CD4-positive, alpha-beta T cell (primary cell): ENCODE measurements around the gene TRIM13. TPM values are rescaled to one million over a fixed set of nuclear protein-coding genes. Genes with fewer than 3 reads are reported as not detected.

Source experiments
- ATAC-seq: fragments of 200-7000 bp; cut with Tn5 transposase; one replicate; pipeline ENCODE4 v1.10.0; 2022; ENCODE audit warnings: mild to moderate bottlenecking; ENCODE audit not compliant: poor library complexity
- CTCF ChIA-PET: fragments of 350-600 bp; sonication (Branson Sonifier 250); formaldehyde crosslinking; loops from one replicate; lab custom pipeline; 2021; ENCODE audit warnings: antibody characterized with exemption, inconsistent platforms; lab: Charles Lee
- POLR2A ChIA-PET: fragments of 350-600 bp; sonication (Branson Sonifier 250); formaldehyde crosslinking; loops from one replicate; lab custom pipeline; 2021; ENCODE audit warnings: antibody characterized with exemption, inconsistent platforms; lab: Charles Lee
- DNase-seq, 14 experiments: peaks; one replicate each; pipeline ENCODE4 v3.0.0-alpha.2; 2013 to 2020; ENCODE audit warnings: mixed read lengths in 2 of 14
- H3K27ac ChIP-seq, 2 donors: one replicate each; pipeline versions ENCODE4 v1.5.1 to v1.7.0; 2013; ENCODE audit warnings: low read length in 2 of 2, low read depth in 1 of 2, mild to moderate bottlenecking in 1 of 2
- H3K27me3 ChIP-seq, 2 experiments: 1 replicate in 1 of 2; 2 replicates in 1 of 2; pipeline versions ENCODE4 v1.6.1 to v1.7.0; 2013; ENCODE audit warnings: low read length in 2 of 2, control low read depth in 1 of 2, mild to moderate bottlenecking in 1 of 2, moderate library complexity in 1 of 2; ENCODE audit not compliant: insufficient read depth in 2 of 2, control insufficient read depth in 1 of 2
- H3K36me3 ChIP-seq: one replicate; pipeline ENCODE4 v1.6.1; 2013; ENCODE audit warnings: low read length, control low read depth; ENCODE audit not compliant: insufficient read depth
- H3K4me1 ChIP-seq: one replicate; pipeline ENCODE4 v1.6.1; 2013; ENCODE audit warnings: low read length, control low read depth; ENCODE audit not compliant: insufficient read depth
- H3K4me3 ChIP-seq: one replicate; pipeline ENCODE4 v1.5.1; 2013; ENCODE audit warnings: mild to moderate bottlenecking, low read length, moderate library complexity
- H3K9me3 ChIP-seq, 2 experiments: 1 replicate in 1 of 2; 2 replicates in 1 of 2; pipeline versions ENCODE4 v1.6.1 to v1.7.0; 2013; ENCODE audit warnings: low read length in 2 of 2, mild to moderate bottlenecking in 2 of 2, control low read depth in 1 of 2, moderate library complexity in 1 of 2; ENCODE audit not compliant: control insufficient read depth in 1 of 2, insufficient read depth in 1 of 2
- H3K27ac Mint-ChIP-seq: one replicate; pipeline ENCODE4 v1.8.0; 2020; ENCODE audit warnings: mixed read lengths
- H3K27me3 Mint-ChIP-seq: one replicate; pipeline ENCODE4 v1.8.0; 2021; ENCODE audit warnings: mixed read lengths
- H3K36me3 Mint-ChIP-seq: one replicate; pipeline ENCODE4 v1.8.0; 2021; ENCODE audit warnings: low read depth, mixed read lengths
- H3K4me1 Mint-ChIP-seq: one replicate; pipeline ENCODE4 v1.8.0; 2021; ENCODE audit warnings: low read depth, mixed read lengths
- H3K4me3 Mint-ChIP-seq: one replicate; pipeline ENCODE4 v1.8.0; 2020; ENCODE audit warnings: mild to moderate bottlenecking, mixed read lengths
- H3K9me3 Mint-ChIP-seq: one replicate; pipeline ENCODE4 v1.8.0; 2020; ENCODE audit warnings: mixed read lengths
- CTCF ChIP-seq: fragments of 200-600 bp; IDR thresholded peaks from one replicate; pipeline ENCODE4 v1.8.0; 2022; ENCODE audit warnings: antibody characterized with exemption, mild to moderate bottlenecking
- intact Hi-C, 2 experiments: fragments of 100-400 bp; cut with DNase I in 1 of 2; cut with micrococcal nuclease in 1 of 2; formaldehyde crosslinking; loops; one replicate each; pipeline versions ENCODE4 v1.15.1 to v1.9.0; 2023 to 2025; cut with DNase I, micrococcal nuclease
- total RNA-seq, 174 experiments: library from RNA in 2 of 174; stranded (reverse) in 2 of 174; gene quantifications; one replicate each; pipeline ENCODE4 v1.2.3 and lab custom pipeline; 2021 to 2026

TRIM13 gene
- total RNA-seq, 2 experiments from 2014 or later = 32.5 to 32.9 TPM

GRCh38 chr13:50037788-50038187 is 40.9 kb downstream of the TRIM13 start:
- ChIA-PET POLR2A (no interaction called here), CTCF (interaction anchor here (1.2 kb wide), 1 partner anchor 12 kb away, joined by 3 read pairs; no protein-coding TSS in a partner anchor)
- Mint-ChIP-seq H3K27ac (no peak overlapping the region), H3K9me3 (no peaks in the 10 kb centered on the region), H3K27me3 (no peaks in the 10 kb centered on the region), H3K4me1 (no peaks in the 10 kb centered on the region), H3K4me3 (no peak overlapping the region), H3K36me3 (peaks cover 4% of the 10 kb centered on the region)
- no peaks in the 10 kb centered on the region for H3K27me3 ChIP-seq
- H3K9me3 ChIP-seq = no peaks in the 10 kb centered on the region
- peaks cover 4% of the 10 kb centered on the region for H3K36me3 ChIP-seq
- no peak for ATAC-seq
- H3K27ac ChIP-seq = no peak overlapping the region
- no peak for TF ChIP-seq CTCF
- DNase-seq = no peak
- no peaks in the 10 kb centered on the region for H3K4me1 ChIP-seq
- H3K4me3 ChIP-seq = no peak overlapping the region
- intact Hi-C loops = no loop called here

- ATAC-seq = no peak
- Mint-ChIP-seq H3K9me3 (no peaks in the 10 kb centered on the region), H3K4me1 (no peaks in the 10 kb centered on the region), H3K36me3 (peaks cover 4% of the 10 kb centered on the region), H3K27me3 (no peaks in the 10 kb centered on the region), H3K27ac (no peak overlapping the region), H3K4me3 (no peak overlapping the region)
- Histone ChIP-seq H3K9me3 (no peaks in the 10 kb centered on the region), H3K4me1 (no peaks in the 10 kb centered on the region), H3K4me3 (no peak overlapping the region), H3K27ac (no peak overlapping the region), H3K36me3 (peaks cover 4% of the 10 kb centered on the region), H3K27me3 (no peaks in the 10 kb centered on the region)
- intact Hi-C loops = no loop called here
- no peak for DNase-seq
- CTCF ChIA-PET = interaction anchor here (0.6 kb wide), 1 partner anchor 908 kb away, joined by 4 read pairs; no protein-coding TSS in a partner anchor
- POLR2A ChIA-PET = no interaction called here
- TF ChIP-seq CTCF = no peak
Measured at GRCh38 chr13:50038266-50038665, 41.4 kb downstream of the TRIM13 start.

GRCh38 chr13:50052478-50052877 is 55.6 kb downstream of the TRIM13 start:
- ChIA-PET POLR2A (no interaction called here), CTCF (no interaction called here)
- Mint-ChIP-seq H3K9me3 (peaks cover 2% of the 10 kb centered on the region), H3K27me3 (no peaks in the 10 kb centered on the region), H3K4me3 (no peak overlapping the region), H3K36me3 (no peaks in the 10 kb centered on the region), H3K4me1 (peaks cover 8% of the 10 kb centered on the region), H3K27ac (no peak overlapping the region)
- Histone ChIP-seq H3K9me3 (peaks cover 0 to 4% of the 10 kb centered on the region in 2 experiments), H3K27ac (no peak overlapping the region), H3K27me3 (no peaks in the 10 kb centered on the region), H3K36me3 (no peaks in the 10 kb centered on the region), H3K4me1 (no peaks in the 10 kb centered on the region), H3K4me3 (no peak overlapping the region)
- TF ChIP-seq CTCF = no peak
- no peak for DNase-seq
- intact Hi-C loops = loop anchor here in 1 of 2 experiments (5.0 kb wide), 1 partner anchor 40 kb away; no protein-coding TSS in a partner anchor
- no peak for ATAC-seq
